A673 (cell line): Measurements from ENCODE around the gene SLC37A3. TPM values are rescaled to one million over a fixed set of nuclear protein-coding genes. Genes with fewer than 3 reads are reported as not detected.
A peak's percentile ranks its signal among the peaks of the same experiment; 100 is the strongest.

ENCODE experiments used
- BruUV-seq: library from RNA; stranded (reverse); fragments of 400-500 nt; replicated peaks from 2 replicates; lab custom pipeline; 2021; lab: Mats Ljungman, UMichigan
- CTCF ChIA-PET: fragments of 300-600 bp; sonication (Branson Sonifier 250); formaldehyde crosslinking; loops from one replicate; lab custom pipeline; 2022; ENCODE audit warnings: antibody characterized with exemption; lab: Charles Lee
- POLR2A ChIA-PET: fragments of 300-600 bp; sonication (Branson Sonifier 250); formaldehyde crosslinking; loops from one replicate; lab custom pipeline; 2022; ENCODE audit warnings: antibody characterized with exemption; ENCODE audit not compliant: low non-redundant PET; lab: Charles Lee
- DNase-seq: peaks from one replicate; pipeline ENCODE4 v3.0.0-alpha.2; 2015; ENCODE audit warnings: low spot score
- H3K27ac ChIP-seq: fragments of 200-600 bp; sonication (generic); 2 replicates; pipeline ENCODE4 v1.5.1; 2016; ENCODE audit warnings: mixed run types, low read depth, mild to moderate bottlenecking, mixed read lengths, antibody characterized with exemption, low read length; ENCODE audit not compliant: poor library complexity, severe bottlenecking
- H3K27me3 ChIP-seq: fragments of 200-600 bp; sonication (generic); replicated peaks from 2 replicates; pipeline ENCODE4 v1.6.1; 2017; ENCODE audit warnings: mixed run types, low read depth, mild to moderate bottlenecking, mixed read lengths, antibody characterized with exemption, low read length; ENCODE audit not compliant: insufficient read depth, poor library complexity
- H3K36me3 ChIP-seq: fragments of 200-600 bp; sonication (generic); 2 replicates; pipeline ENCODE4 v1.6.1; 2016; ENCODE audit warnings: mixed run types, mild to moderate bottlenecking, mixed read lengths, antibody characterized with exemption, low read length; ENCODE audit not compliant: insufficient read depth, poor library complexity, severe bottlenecking
- H3K4me1 ChIP-seq: fragments of 200-600 bp; sonication (generic); 2 replicates; pipeline ENCODE4 v1.6.1; 2017; ENCODE audit warnings: mixed run types, mild to moderate bottlenecking, mixed read lengths, antibody characterized with exemption, low read length; ENCODE audit not compliant: insufficient read depth, poor library complexity, severe bottlenecking
- H3K4me3 ChIP-seq: fragments of 200-600 bp; sonication (generic); 2 replicates; pipeline ENCODE4 v1.5.1; 2016; ENCODE audit warnings: low read depth, mixed run types, mild to moderate bottlenecking, mixed read lengths, low read length; ENCODE audit not compliant: poor library complexity, severe bottlenecking
- H3K9me3 ChIP-seq: fragments of 200-600 bp; sonication (generic); 2 replicates; pipeline ENCODE4 v1.6.1; 2016; ENCODE audit warnings: mixed run types, low read depth, mild to moderate bottlenecking, mixed read lengths, antibody characterized with exemption, low read length; ENCODE audit not compliant: poor library complexity, severe bottlenecking
- EZH2 ChIP-seq: fragments of 200-600 bp; sonication (generic); IDR thresholded peaks from 2 replicates; pipeline ENCODE4 v1.6.1; 2017; ENCODE audit warnings: borderline replicate concordance, low read depth, mild to moderate bottlenecking, mixed read lengths, antibody characterized with exemption, low read length; ENCODE audit not compliant: poor library complexity, severe bottlenecking
- intact Hi-C: fragments of 100-400 bp; cut with micrococcal nuclease; formaldehyde crosslinking; loops from one replicate; pipeline ENCODE4 v1.10.0; 2022; ENCODE audit not compliant: unreplicated experiment
- total RNA-seq: library from RNA; stranded (reverse); gene quantifications from 2 replicates; pipeline ENCODE4 v1.2.3, GENCODE V29; 2021
- TF ChIP-seq, protein P1 (sequence below): fragments of 300-800, 200-600 bp; sonication (generic); conservative IDR thresholded peaks from 2 replicates; pipeline ENCODE4 v1.5.1; 2017; ENCODE audit warnings: low read depth, mild to moderate bottlenecking, antibody characterized with exemption, low read length, moderate library complexity, mixed read lengths

The SLC37A3 gene
- total RNA-seq, 1 experiment from 2014 or later = 34.7 TPM

DNA sequence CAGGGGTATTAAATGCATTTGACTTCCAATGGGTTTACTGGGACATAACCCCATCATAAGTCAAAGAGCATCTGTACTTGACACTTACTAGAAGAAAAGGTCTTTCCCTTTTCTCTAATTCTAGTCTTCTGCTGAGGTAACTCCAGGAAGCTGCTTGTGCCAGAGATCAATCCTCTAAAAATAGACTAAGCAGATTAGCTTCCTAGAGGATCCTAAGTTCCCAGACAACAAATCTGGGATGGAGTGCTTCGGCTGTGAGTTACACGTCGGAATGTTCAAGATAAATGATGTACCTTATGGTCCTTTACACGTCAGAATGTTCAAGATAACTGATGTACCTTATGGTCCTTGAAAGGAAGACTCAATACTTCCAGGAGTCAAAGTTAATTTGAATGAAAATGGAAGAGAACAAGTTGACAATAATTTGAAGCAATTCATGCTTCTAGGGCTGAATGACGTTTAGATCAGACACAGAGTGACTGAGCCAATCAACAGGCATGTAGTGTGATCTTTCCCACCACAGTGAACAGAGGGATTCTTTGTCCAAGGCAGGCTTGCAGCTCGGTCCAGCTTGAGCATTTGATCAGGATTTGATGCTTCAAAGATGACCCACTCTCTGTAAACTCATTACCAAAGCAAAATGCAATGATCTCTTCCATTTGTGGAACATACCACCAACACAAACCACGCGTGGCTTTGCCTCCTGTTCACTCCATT lies 63.8 kb downstream of the SLC37A3 start:
- no peaks in the 10 kb centered on the region for H3K4me1 ChIP-seq
- peaks cover 8% of the 10 kb centered on the region for H3K36me3 ChIP-seq
- DNase-seq = no peak
- no peak overlapping the region for H3K27ac ChIP-seq
- POLR2A ChIA-PET = no interaction called here
- CTCF ChIA-PET = no interaction called here
- H3K9me3 ChIP-seq = no peaks in the 10 kb centered on the region
- no peak for TF ChIP-seq EZH2
- TF ChIP-seq, protein P1, sequence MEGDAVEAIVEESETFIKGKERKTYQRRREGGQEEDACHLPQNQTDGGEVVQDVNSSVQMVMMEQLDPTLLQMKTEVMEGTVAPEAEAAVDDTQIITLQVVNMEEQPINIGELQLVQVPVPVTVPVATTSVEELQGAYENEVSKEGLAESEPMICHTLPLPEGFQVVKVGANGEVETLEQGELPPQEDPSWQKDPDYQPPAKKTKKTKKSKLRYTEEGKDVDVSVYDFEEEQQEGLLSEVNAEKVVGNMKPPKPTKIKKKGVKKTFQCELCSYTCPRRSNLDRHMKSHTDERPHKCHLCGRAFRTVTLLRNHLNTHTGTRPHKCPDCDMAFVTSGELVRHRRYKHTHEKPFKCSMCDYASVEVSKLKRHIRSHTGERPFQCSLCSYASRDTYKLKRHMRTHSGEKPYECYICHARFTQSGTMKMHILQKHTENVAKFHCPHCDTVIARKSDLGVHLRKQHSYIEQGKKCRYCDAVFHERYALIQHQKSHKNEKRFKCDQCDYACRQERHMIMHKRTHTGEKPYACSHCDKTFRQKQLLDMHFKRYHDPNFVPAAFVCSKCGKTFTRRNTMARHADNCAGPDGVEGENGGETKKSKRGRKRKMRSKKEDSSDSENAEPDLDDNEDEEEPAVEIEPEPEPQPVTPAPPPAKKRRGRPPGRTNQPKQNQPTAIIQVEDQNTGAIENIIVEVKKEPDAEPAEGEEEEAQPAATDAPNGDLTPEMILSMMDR = no peak
- H3K4me3 ChIP-seq = no peak overlapping the region
- BruUV-seq = TSS peak; percentile 17
- H3K27me3 ChIP-seq = no peaks in the 10 kb centered on the region
- intact Hi-C loops = no loop called here

DNA sequence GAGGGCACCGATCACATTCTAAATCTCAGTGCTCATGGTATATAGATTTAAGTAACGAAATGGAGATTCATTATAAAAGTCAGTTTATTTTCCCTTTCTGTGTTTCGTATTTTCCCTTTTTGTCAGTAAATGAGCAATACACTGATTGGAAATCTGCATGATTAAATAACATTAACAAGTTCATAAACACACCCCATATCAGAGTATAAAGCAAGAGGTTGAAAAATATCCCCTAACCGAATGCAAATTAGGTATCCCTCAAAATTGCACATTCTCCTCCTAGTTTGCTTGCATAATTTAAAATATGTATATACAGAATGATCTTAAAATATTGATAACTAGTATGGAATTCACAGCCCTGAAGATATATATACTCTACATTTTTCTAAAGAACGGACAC lies 64.6 kb downstream of the SLC37A3 start:
- ChIA-PET CTCF (no interaction called here), POLR2A (no interaction called here)
- Histone ChIP-seq H3K36me3 (peaks cover 8% of the 10 kb centered on the region), H3K27me3 (no peaks in the 10 kb centered on the region), H3K27ac (no peak overlapping the region), H3K4me3 (no peak overlapping the region), H3K9me3 (no peaks in the 10 kb centered on the region), H3K4me1 (no peaks in the 10 kb centered on the region)
- intact Hi-C loops = no loop called here
- no peak for TF ChIP-seq EZH2
- TF ChIP-seq, protein P1 = no peak
- no peak for DNase-seq
- BruUV-seq = no TSS peak

DNA sequence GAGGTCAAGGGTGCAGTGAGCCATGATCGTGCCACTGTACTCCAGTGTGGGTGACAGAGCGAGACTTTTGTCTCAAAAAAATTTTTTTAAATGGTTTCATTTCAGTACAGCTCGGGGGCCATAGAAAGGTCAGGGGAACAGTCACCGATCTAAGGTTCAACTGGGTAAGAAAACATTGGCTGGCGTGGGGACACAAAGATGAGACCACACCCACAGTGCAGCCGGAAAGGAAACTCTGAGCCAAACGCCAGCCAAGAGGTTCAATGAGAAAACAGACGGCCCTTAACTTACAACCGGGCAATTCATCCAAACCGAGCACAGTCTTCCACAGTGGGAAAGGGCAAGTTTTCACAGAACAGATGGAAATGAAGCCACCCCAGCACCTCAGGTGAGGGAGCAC lies 65.1 kb downstream of the SLC37A3 start:
- POLR2A ChIA-PET = no interaction called here
- H3K4me1 ChIP-seq = no peaks in the 10 kb centered on the region
- CTCF ChIA-PET = no interaction called here
- peaks cover 8% of the 10 kb centered on the region for H3K36me3 ChIP-seq
- no peak for DNase-seq
- no peak overlapping the region for H3K4me3 ChIP-seq
- no peak overlapping the region for H3K27ac ChIP-seq
- H3K27me3 ChIP-seq = no peaks in the 10 kb centered on the region
- no peak for TF ChIP-seq EZH2
- TF ChIP-seq, protein P1 = no peak
- no peaks in the 10 kb centered on the region for H3K9me3 ChIP-seq
- no TSS peak for BruUV-seq
- intact Hi-C loops = no loop called here
